K562 (cell line): Measurements from ENCODE around the gene DHRS3. TPM values are rescaled to one million over a fixed set of nuclear protein-coding genes. Genes with fewer than 3 reads are reported as not detected.

ENCODE experiments used
- ATAC-seq: fragments of 200-7000 bp; cut with Tn5 transposase; 3 replicates; pipeline ENCODE4 v1.9.1; 2020; ENCODE audit warnings: moderate library complexity
- BruUV-seq: library from RNA; stranded (reverse); fragments of 400-500 nt; replicated peaks from 2 replicates; lab custom pipeline; 2021; lab: Mats Ljungman, UMichigan
- CTCF ChIA-PET: fragments of 300-600 bp; formaldehyde crosslinking; extraction: SDS; loops from one replicate; lab custom pipeline; 2021; ENCODE audit warnings: low intra/inter-chr PET ratio; lab: Yijun Ruan, JAX
- POLR2A ChIA-PET: fragments of 300-600, 350-650 bp; sonication (Branson Sonifier 250); formaldehyde crosslinking; extraction: SDS; loops from one replicate; lab custom pipeline; 2021; ENCODE audit warnings: antibody characterized with exemption, inconsistent platforms; lab: Yijun Ruan, JAX
- DNase-seq, 4 experiments: peaks; one replicate each; pipeline versions ENCODE4 v3.0.0 to v3.0.0-alpha.2; 2011 to 2018; ENCODE audit warnings: low spot score in 3 of 4, mixed read lengths in 3 of 4; ENCODE audit errors: extremely low read depth in 1 of 4
- FAIRE-seq: peaks from 2 replicates; lab custom pipeline; 2011; peaks lifted over from hg19 to GRCh38; lab: Jason Lieb, UNC
- H2AFZ ChIP-seq: 2 replicates; pipeline ENCODE4 v1.6.0; 2011; ENCODE audit warnings: low read depth, low read length, control low read depth, inconsistent platforms
- H3K27ac ChIP-seq: fragments of 200-600 bp; 3 replicates; pipeline ENCODE4 v1.8.0; 2011; ENCODE audit warnings: low read depth, mild to moderate bottlenecking, control low read depth, inconsistent platforms, low read length, moderate library complexity, mixed read lengths; ENCODE audit errors: extremely low read depth
- H3K27me3 ChIP-seq, 2 experiments: fragments of 300-600 bp in 1 of 2; 2 replicates in 1 of 2; 3 replicates in 1 of 2; pipeline versions ENCODE4 v1.6.0 to v1.8.0; 2011; ENCODE audit warnings: inconsistent platforms in 2 of 2, low read length in 2 of 2, mild to moderate bottlenecking in 1 of 2, mixed read lengths in 1 of 2, moderate library complexity in 1 of 2; ENCODE audit not compliant: control insufficient read depth in 2 of 2, insufficient read depth in 2 of 2
- H3K36me3 ChIP-seq: fragments of 300-600 bp; 3 replicates; pipeline ENCODE4 v1.8.0; 2011; ENCODE audit warnings: mild to moderate bottlenecking, low read length, inconsistent platforms; ENCODE audit not compliant: control insufficient read depth, insufficient read depth
- H3K4me1 ChIP-seq, 2 experiments: fragments of 200-600 bp in 1 of 2; replicated peaks in 1 of 2; 2 replicates in 1 of 2; 3 replicates in 1 of 2; pipeline versions ENCODE4 v1.5.1 to v1.8.0; 2011; ENCODE audit warnings: inconsistent platforms in 2 of 2, low read length in 2 of 2, mild to moderate bottlenecking in 1 of 2, mixed read lengths in 1 of 2, moderate library complexity in 1 of 2; ENCODE audit not compliant: control insufficient read depth in 2 of 2, insufficient read depth in 2 of 2
- H3K4me2 ChIP-seq: 2 replicates; pipeline ENCODE4 v1.6.1; 2011; ENCODE audit warnings: low read length, control low read depth, inconsistent platforms, mixed read lengths; ENCODE audit not compliant: insufficient read depth
- H3K4me3 ChIP-seq: fragments of 200-600 bp; sonication (generic), shearing (Covaris generic); 2 replicates; pipeline ENCODE4 v1.5.1; 2016; ENCODE audit warnings: control low read depth, inconsistent platforms
- H3K79me2 ChIP-seq: fragments of 200-600 bp; 3 replicates; pipeline ENCODE4 v1.8.0; 2011; ENCODE audit warnings: low read length, inconsistent platforms; ENCODE audit not compliant: control insufficient read depth, insufficient read depth
- H3K9ac ChIP-seq, 2 experiments: 2 replicates each; pipeline versions ENCODE4 v1.6.0 to v1.6.1; 2011; ENCODE audit warnings: low read depth in 2 of 2, low read length in 2 of 2, control low read depth in 1 of 2, inconsistent platforms in 1 of 2, mild to moderate bottlenecking in 1 of 2, mixed read lengths in 1 of 2; ENCODE audit not compliant: insufficient read depth in 1 of 2
- H3K9me1 ChIP-seq: one replicate; pipeline ENCODE4 v1.6.0; 2011; ENCODE audit warnings: inconsistent platforms, mild to moderate bottlenecking, low read length, moderate library complexity; ENCODE audit not compliant: control insufficient read depth, insufficient read depth
- H3K9me3 ChIP-seq: replicated peaks from 2 replicates; pipeline ENCODE4 v1.5.1; 2011; ENCODE audit warnings: low read depth, low read length, inconsistent platforms; ENCODE audit not compliant: control insufficient read depth, insufficient read depth
- H4K20me1 ChIP-seq: replicated peaks from 2 replicates; pipeline ENCODE4 v1.6.1; 2011; ENCODE audit warnings: low read length, inconsistent platforms, mixed read lengths; ENCODE audit not compliant: control insufficient read depth, insufficient read depth
- ARID2 ChIP-seq: fragments of 450-650 bp; IDR thresholded peaks from 2 replicates; pipeline ENCODE4 v1.6.1; 2017; ENCODE audit warnings: antibody characterized with exemption, mild to moderate bottlenecking
- CGGBP1 ChIP-seq: fragments of 250-450 bp; sonication (Bioruptor Pico); IDR thresholded peaks from 2 replicates; pipeline ENCODE4 v1.9.0; 2021; ENCODE audit warnings: mild to moderate bottlenecking
- CREM ChIP-seq: IDR thresholded peaks from 2 replicates; pipeline ENCODE4 v1.6.1; 2014; ENCODE audit warnings: antibody characterized with exemption, low read depth
- GTF2E2 ChIP-seq: fragments of 200-800 bp; sonication (Bioruptor generic); IDR thresholded peaks from 2 replicates; pipeline ENCODE4 v1.6.1; 2016; ENCODE audit warnings: missing genetic modification characterization, missing compliant biosample characterization
- HDAC2 ChIP-seq: fragments of 450-650 bp; IDR thresholded peaks from 2 replicates; pipeline ENCODE4 v1.6.1; 2016; ENCODE audit warnings: mild to moderate bottlenecking
- HMGXB4 ChIP-seq: sonication (generic); formaldehyde crosslinking; IDR thresholded peaks from 2 replicates; pipeline ENCODE4 v1.8.1; 2023; ENCODE audit warnings: mild to moderate bottlenecking, missing genetic modification reagents
- MAFF ChIP-seq: IDR thresholded peaks from 2 replicates; pipeline ENCODE4 v1.6.1; 2012; ENCODE audit warnings: low read length, improper control_type of control experiment
- MLLT1 ChIP-seq, 2 experiments: fragments of 450-650 bp; IDR thresholded peaks; 2 replicates each; pipeline ENCODE4 v1.6.1; 2016
- POLR2A ChIP-seq: fragments of 450-650 bp; conservative IDR thresholded peaks from 2 replicates; pipeline ENCODE4 v1.6.1; 2016
- RFX7 ChIP-seq: fragments of 250-450 bp; sonication (Bioruptor Pico); IDR thresholded peaks from 2 replicates; pipeline ENCODE4 v1.5.1; 2021; ENCODE audit warnings: mild to moderate bottlenecking
- SIRT6 ChIP-seq: IDR thresholded peaks from one replicate; pipeline ENCODE4 v1.6.1; 2012; ENCODE audit warnings: low read depth, mild to moderate bottlenecking, control low read depth, inconsistent platforms, low read length, moderate library complexity
- TARDBP ChIP-seq: fragments of 450-650 bp; IDR thresholded peaks from 2 replicates; pipeline ENCODE4 v1.6.1; 2016
- TFAM ChIP-seq: fragments of 250-450 bp; sonication (Bioruptor Pico); conservative IDR thresholded peaks from 2 replicates; pipeline ENCODE4 v1.5.0; 2021; ENCODE audit warnings: mild to moderate bottlenecking, moderate library complexity
- XRCC4 ChIP-seq: IDR thresholded peaks from one replicate; pipeline ENCODE4 v1.6.1; 2011; ENCODE audit not compliant: insufficient read depth, insufficient read length; ENCODE audit errors: extremely low read depth
- YY1 ChIP-seq, 3 experiments: IDR thresholded peaks; 2 replicates each; pipeline ENCODE4 v1.6.1; 2011; ENCODE audit warnings: low read length in 2 of 3, mild to moderate bottlenecking in 2 of 3, moderate library complexity in 2 of 3, borderline replicate concordance in 1 of 3, control low read depth in 1 of 3, low read depth in 1 of 3; ENCODE audit not compliant: insufficient read depth in 3 of 3, insufficient replicate concordance in 2 of 3, control insufficient read depth in 1 of 3, insufficient read length in 1 of 3; ENCODE audit errors: extremely low read depth in 1 of 3
- ZKSCAN8 ChIP-seq: fragments of 200-800 bp; sonication (Bioruptor generic); IDR thresholded peaks from 2 replicates; pipeline ENCODE4 v1.6.1; 2016; ENCODE audit warnings: missing genetic modification characterization, missing compliant biosample characterization
- ZNF644 ChIP-seq: fragments of 200-800 bp; sonication (Bioruptor generic); IDR thresholded peaks from 2 replicates; pipeline ENCODE4 v1.6.1; 2016; ENCODE audit warnings: low read depth, missing genetic modification characterization, missing compliant biosample characterization
- WGBS: fragments of 100-300 bp; shearing (Covaris generic); methylation state at CpG from one replicate; pipeline ENCODE4 v1.1.6; 2016; ENCODE audit warnings: low coverage, mixed read lengths; ENCODE audit not compliant: insufficient coverage; ENCODE audit errors: missing lambda C conversion rate; 5-methylcytosine and 5-hydroxymethylcytosine counted together
- in situ Hi-C: fragments of 300-500 bp; cut with MboI; formaldehyde crosslinking; loops from 4 replicates; pipeline ENCODE4 v1.15.0; 2018; ENCODE audit warnings: inconsistent platforms, mixed read lengths
- intact Hi-C: fragments of 100-400 bp; cut with micrococcal nuclease; formaldehyde crosslinking; loops from 2 replicates; pipeline ENCODE4 v1.14.2; 2022
- polyA plus RNA-seq, 8 experiments: library from polyadenylated mRNA; depleted of rRNA in 4 of 8; stranded (reverse) in 5 of 8; unstranded in 3 of 8; fragments of >200 nt; fragmentation: Nextera tagmentation in 2 of 8; fragmentation: Illumina TruSeq in 1 of 8; extraction: Ambion mirVana in 2 of 8; extraction: Trizol in 1 of 8; gene quantifications; 2 replicates each; pipeline versions ENCODE4 v1.2.1 to v1.2.3, GENCODE V29; 2011 to 2014; ENCODE audit warnings: inconsistent platforms in 1 of 8, missing spikeins in 1 of 8
- total RNA-seq, 7 experiments: library from RNA; depleted of rRNA in 6 of 7; stranded (reverse); fragments of >200 nt in 6 of 7; fragmentation: Illumina TruSeq in 2 of 7; extraction: Trizol in 2 of 7; gene quantifications; 2 replicates each; pipeline versions ENCODE4 v1.2.1 to v1.2.3, GENCODE V29; 2011 to 2021; ENCODE audit warnings: low replicate concordance in 1 of 7

The DHRS3 gene
- total and polyA plus RNA-seq, 9 of the 15 experiments (the other 6 are each of a cell fraction or from before 2014, with no cell fraction given) = 21.0 to 116 (median 58.7) TPM

- intact Hi-C loops (loop anchor here (1.0 to 5.0 kb wide), 4 partner anchors 52 to 88 kb away; partner anchors contain the start of gene DHRS3), in situ Hi-C loops (no loop called here)
- Histone ChIP-seq H3K9me1 (no peaks in the 10 kb centered on the region), H3K4me1 (peaks cover 44 to 49% of the 10 kb centered on the region in 2 experiments), H3K4me3 (no peak overlapping the region), H2AFZ (no peak overlapping the region), H3K9ac (peak overlapping the region in 1 of 2 experiments; percentile 55; a peak in 2 of 4 replicates), H4K20me1 (no peaks in the 10 kb centered on the region), H3K79me2 (no peaks in the 10 kb centered on the region), H3K27me3 (no peaks in the 10 kb centered on the region), H3K36me3 (no peaks in the 10 kb centered on the region), H3K4me2 (peak overlapping the region; percentile 80; the same call in 1 of the 2 replicates), H3K9me3 (no peaks in the 10 kb centered on the region), H3K27ac (peak overlapping the region; percentile 89)
- DNase-seq (no peak), FAIRE-seq (no peak), ATAC-seq (no peak)
- ChIA-PET POLR2A (interaction anchor here (0.6 to 4.4 kb wide), 7 partner anchors 8 to 122 kb away, joined by 3 to 26 read pairs (median 3); no protein-coding TSS in a partner anchor), CTCF (no interaction called here)
- 92% methylated on average over 3 of the region's 3 CpGs for WGBS
- BruUV-seq = no TSS peak
- peak; percentile 67; the same call in 1 of the 2 replicates for TF ChIP-seq ZNF644 (tag)
- no peak for TF ChIP-seq POLR2A
- no peak for TF ChIP-seq XRCC4
- TF ChIP-seq GTF2E2 = 0 out of 2 replicates have a peak, but pooled peaks have one; percentile 9
- 0 out of 2 replicates have a peak, but pooled peaks have one; percentile 4 for TF ChIP-seq ZKSCAN8 (CRISPR knock-in tag)
- no peak for TF ChIP-seq HDAC2
- no peak for TF ChIP-seq SIRT6
- TF ChIP-seq HMGXB4 (CRISPR knock-in tag) = no peak
- peak in 1 of 2 experiments; percentile 10; a peak in 1 of 4 replicates for TF ChIP-seq MLLT1 (IDR thresholded peaks at IDR 0.05)
- no peak for TF ChIP-seq RFX7
- TF ChIP-seq TFAM = no peak
- peak; percentile 13; the same call in 1 of the 2 replicates for TF ChIP-seq MAFF
- TF ChIP-seq TARDBP = no peak
- TF ChIP-seq CGGBP1 (CRISPR knock-in tag) = no peak
- no peak for TF ChIP-seq CREM
- peak; percentile 41; the same call in 1 of the 2 replicates for TF ChIP-seq ARID2
- TF ChIP-seq YY1 (IDR thresholded peaks at IDR 0.05; ENCODE audit: borderline replicate concordance in 1 of 3, control insufficient read depth in 1 of 3, extremely low read depth in 1 of 3, insufficient read depth in 3 of 3, insufficient read length in 1 of 3, insufficient replicate concordance in 2 of 3, low read depth in 1 of 3, low read length in 2 of 3) = no peak
Observed at GRCh38 chr1:12529640-12530174, 88.3 kb downstream of the DHRS3 start.
